BE2C (cell line): ENCODE data around the gene P2RY14.

Experiments used
- DNase-seq: peaks from one replicate; pipeline ENCODE4 v3.0.0-alpha.2; 2020
- H3K27me3 ChIP-seq: fragments of 250-450 bp; sonication (Bioruptor Pico); 2 replicates; pipeline ENCODE4 v1.5.1; 2020; ENCODE audit warnings: mild to moderate bottlenecking
- H3K36me3 ChIP-seq: fragments of 250-450 bp; sonication (Bioruptor Pico); 2 replicates; pipeline ENCODE4 v1.5.1; 2020; ENCODE audit warnings: mild to moderate bottlenecking
- H3K4me1 ChIP-seq: fragments of 250-450 bp; sonication (Bioruptor Pico); 2 replicates; pipeline ENCODE4 v1.5.1; 2020
- H3K4me3 ChIP-seq: 2 replicates; pipeline ENCODE4 v1.5.1; 2011; ENCODE audit warnings: low read depth, low read length
- H3K9me3 ChIP-seq: fragments of 250-450 bp; sonication (Bioruptor Pico); 2 replicates; pipeline ENCODE4 v1.5.1; 2020
- TF ChIP-seq, protein P1 (sequence below): IDR thresholded peaks from 2 replicates; pipeline ENCODE4 v1.5.1; 2012; ENCODE audit warnings: mild to moderate bottlenecking, low read depth, low read length

The P2RY14 gene

DNA sequence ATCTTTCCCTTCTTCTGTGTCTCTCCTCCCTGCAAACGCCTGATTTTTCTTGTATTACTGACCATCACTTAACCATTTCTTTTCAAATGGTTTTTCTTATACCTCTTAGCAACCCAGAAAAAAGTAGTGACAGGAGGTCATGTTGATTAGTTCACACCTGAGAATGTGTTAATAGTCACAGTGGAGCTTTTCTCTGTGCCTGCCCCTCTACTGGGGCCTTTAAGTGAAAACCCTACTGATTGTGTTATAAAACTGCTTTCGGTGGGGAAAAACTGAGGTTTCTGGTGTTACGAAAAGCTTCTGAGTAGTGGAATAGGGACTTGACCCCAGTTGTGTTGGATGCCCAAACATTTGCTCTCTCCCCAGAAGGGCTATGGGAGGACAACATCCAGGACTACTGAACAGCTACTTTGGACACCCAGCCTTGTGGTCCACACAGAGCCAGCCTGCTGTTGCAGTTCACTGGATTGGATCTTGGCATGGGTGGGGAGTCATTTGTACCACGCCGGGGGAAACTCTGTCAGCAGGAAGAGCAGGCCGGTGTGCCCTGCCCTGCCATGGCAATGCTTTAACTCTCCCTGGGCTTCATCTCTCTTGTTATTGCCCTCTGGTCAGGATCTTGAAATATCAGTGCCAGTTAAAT, 27.9 kb upstream of the P2RY14 start:
- no peak overlapping the region for H3K4me3 ChIP-seq
- no peaks in the 10 kb centered on the region for H3K9me3 ChIP-seq
- H3K4me1 ChIP-seq: no peaks in the 10 kb centered on the region
- no peaks in the 10 kb centered on the region for H3K36me3 ChIP-seq
- TF ChIP-seq, protein P1, sequence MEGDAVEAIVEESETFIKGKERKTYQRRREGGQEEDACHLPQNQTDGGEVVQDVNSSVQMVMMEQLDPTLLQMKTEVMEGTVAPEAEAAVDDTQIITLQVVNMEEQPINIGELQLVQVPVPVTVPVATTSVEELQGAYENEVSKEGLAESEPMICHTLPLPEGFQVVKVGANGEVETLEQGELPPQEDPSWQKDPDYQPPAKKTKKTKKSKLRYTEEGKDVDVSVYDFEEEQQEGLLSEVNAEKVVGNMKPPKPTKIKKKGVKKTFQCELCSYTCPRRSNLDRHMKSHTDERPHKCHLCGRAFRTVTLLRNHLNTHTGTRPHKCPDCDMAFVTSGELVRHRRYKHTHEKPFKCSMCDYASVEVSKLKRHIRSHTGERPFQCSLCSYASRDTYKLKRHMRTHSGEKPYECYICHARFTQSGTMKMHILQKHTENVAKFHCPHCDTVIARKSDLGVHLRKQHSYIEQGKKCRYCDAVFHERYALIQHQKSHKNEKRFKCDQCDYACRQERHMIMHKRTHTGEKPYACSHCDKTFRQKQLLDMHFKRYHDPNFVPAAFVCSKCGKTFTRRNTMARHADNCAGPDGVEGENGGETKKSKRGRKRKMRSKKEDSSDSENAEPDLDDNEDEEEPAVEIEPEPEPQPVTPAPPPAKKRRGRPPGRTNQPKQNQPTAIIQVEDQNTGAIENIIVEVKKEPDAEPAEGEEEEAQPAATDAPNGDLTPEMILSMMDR: no peak
- DNase-seq: no peak
- no peaks in the 10 kb centered on the region for H3K27me3 ChIP-seq

DNA sequence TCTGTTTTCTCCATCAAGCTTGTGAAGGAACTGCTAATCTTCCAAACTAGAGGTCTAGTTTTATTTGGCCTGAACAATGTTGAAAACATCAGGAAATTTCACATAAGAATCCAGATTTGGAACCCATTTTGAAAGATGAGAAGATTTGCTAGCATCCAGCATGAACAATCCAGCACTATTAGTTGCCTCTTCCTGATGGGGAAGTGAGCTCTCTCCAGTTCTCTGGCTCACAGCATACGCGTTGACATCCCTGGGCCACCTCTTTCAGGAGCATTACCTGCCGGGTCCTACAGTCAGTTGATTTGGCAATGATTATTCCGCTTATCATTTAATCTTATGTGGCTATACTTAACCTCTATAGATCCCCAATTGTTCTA, 27.4 kb upstream of the P2RY14 start:
- no peak for DNase-seq
- Histone ChIP-seq H3K4me1 (no peaks in the 10 kb centered on the region), H3K9me3 (no peaks in the 10 kb centered on the region), H3K4me3 (no peak overlapping the region), H3K36me3 (no peaks in the 10 kb centered on the region), H3K27me3 (no peaks in the 10 kb centered on the region)
- TF ChIP-seq, protein P1: no peak

DNA sequence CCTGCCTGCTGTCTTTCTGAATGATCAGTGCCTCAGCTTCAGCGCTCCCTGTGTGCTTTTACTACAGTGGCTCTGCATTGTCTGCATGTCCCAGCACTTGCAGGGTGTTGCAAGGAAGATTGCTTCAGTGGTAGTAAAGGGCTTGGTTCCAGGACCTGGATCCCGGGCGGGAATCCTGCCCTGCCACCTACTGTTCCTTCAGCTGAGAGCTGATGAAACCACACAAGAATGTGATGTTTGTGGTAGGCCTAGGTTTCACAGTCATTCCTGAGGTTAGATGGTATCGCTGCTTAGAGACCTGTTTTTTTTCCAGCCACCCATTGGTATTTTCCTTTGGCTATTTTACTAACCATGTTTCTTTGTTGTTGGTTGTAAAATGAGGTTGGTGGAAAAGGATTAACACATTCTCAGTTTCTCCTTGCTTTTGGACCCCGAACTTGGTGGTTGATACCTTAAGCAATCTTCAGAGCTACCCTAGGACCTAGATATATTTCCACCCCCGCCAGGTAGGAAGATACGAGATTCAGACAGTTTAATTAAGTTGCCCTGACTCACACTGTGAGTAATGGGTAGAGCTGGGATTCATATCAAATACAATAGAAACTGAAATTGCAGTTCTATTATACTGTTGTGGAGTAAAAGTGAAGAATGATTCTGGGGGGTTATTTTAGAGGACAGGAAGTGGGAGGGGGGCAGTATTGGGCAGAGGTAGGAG, 26.9 kb upstream of the P2RY14 start:
- Histone ChIP-seq H3K4me1 (no peaks in the 10 kb centered on the region), H3K36me3 (no peaks in the 10 kb centered on the region), H3K4me3 (no peak overlapping the region), H3K9me3 (no peaks in the 10 kb centered on the region), H3K27me3 (no peaks in the 10 kb centered on the region)
- no peak for DNase-seq
- TF ChIP-seq, protein P1: no peak

GRCh38 chr3:151303751-151304150, 25.4 kb upstream of the P2RY14 start:
- Histone ChIP-seq H3K4me3 (no peak overlapping the region), H3K9me3 (no peaks in the 10 kb centered on the region), H3K36me3 (no peaks in the 10 kb centered on the region), H3K27me3 (no peaks in the 10 kb centered on the region), H3K4me1 (no peaks in the 10 kb centered on the region)
- DNase-seq: no peak
- TF ChIP-seq, protein P1: no peak

DNA sequence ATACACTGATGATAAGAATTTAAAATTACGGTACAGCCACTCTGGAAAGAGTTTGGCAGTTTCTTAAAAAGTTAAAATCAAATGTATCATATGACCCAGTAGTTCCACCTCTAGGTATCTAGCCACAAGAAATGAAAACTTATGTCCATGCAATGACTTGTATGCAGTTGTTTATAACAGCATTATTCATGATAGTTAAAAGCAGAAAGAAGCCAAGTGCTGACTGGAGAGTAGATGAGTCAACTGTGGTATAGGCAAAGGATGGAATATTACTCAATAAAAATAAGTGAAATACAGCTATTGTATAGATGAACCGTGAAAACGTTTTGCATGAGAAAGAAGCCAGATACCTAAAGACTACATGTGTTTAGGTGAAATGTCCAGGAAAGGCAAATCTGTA, 23.4 kb upstream of the P2RY14 start:
- Histone ChIP-seq H3K4me3 (no peak overlapping the region), H3K9me3 (no peaks in the 10 kb centered on the region), H3K4me1 (no peaks in the 10 kb centered on the region; the same call in 1 of the 2 replicates), H3K36me3 (no peaks in the 10 kb centered on the region), H3K27me3 (no peaks in the 10 kb centered on the region)
- TF ChIP-seq, protein P1: no peak
- no peak for DNase-seq

GRCh38 chr3:151300539-151300938, 22.2 kb upstream of the P2RY14 start:
- DNase-seq: no peak
- no peaks in the 10 kb centered on the region for H3K27me3 ChIP-seq
- no peaks in the 10 kb centered on the region for H3K9me3 ChIP-seq
- TF ChIP-seq, protein P1: no peak
- H3K4me3 ChIP-seq: no peak overlapping the region
- no peaks in the 10 kb centered on the region; the same call in 1 of the 2 replicates for H3K4me1 ChIP-seq
- H3K36me3 ChIP-seq: no peaks in the 10 kb centered on the region
